ENCODE results near the gene HCN2. TPM values are rescaled to one million over a fixed set of nuclear protein-coding genes. Genes with fewer than 3 reads are reported as not detected.

HCN2 gene
- total RNA-seq, 4 donors from 2014 or later: 0.14 to 1.00 (median 0.64) TPM; not detected in 1

- peaks cover 48 to 59% (median 51%) of the 10 kb centered on the region in 4 donors for H3K4me1 ChIP-seq
- in situ Hi-C loops (cut with MboI; ENCODE audit: low pct_ligation_motif_present in 1 of 4, low pct_unique_long_range_greater_than_20kb in 1 of 4, low sequenced_read_pairs in 3 of 4) (no loop called here), intact Hi-C loops (cut with DNase I; ENCODE audit: low total_unique reads) (no loop called here)
- no peak for TF ChIP-seq POLR2A (IDR thresholded peaks at IDR 0.05)
- no peak for TF ChIP-seq CTCF (IDR thresholded peaks at IDR 0.05)
- no peak for TF ChIP-seq POLR2AphosphoS5 (IDR thresholded peaks at IDR 0.05)
- no peak for TF ChIP-seq EP300 (IDR thresholded peaks at IDR 0.05; ENCODE audit: low read depth)
- H3K36me3 ChIP-seq: no peaks in the 10 kb centered on the region
- no peaks in the 10 kb centered on the region for H3K27me3 ChIP-seq
- peak overlapping the region; percentile 30 to 97 (median 95) for H3K27ac ChIP-seq
- peak; percentile 54 for DNase-seq
- H3K9me3 ChIP-seq: no peaks in the 10 kb centered on the region
- peak overlapping the region in 1 of 4 donors; percentile 97 for H3K4me3 ChIP-seq
- WGBS, 2 donors (ENCODE audit: low coverage in 1 of 2): 40 to 68% methylated on average over 1 to 49 of the region's 50 CpGs
Measured at GRCh38 chr19:658916-659839, 69.5 kb downstream of the HCN2 start.

- Histone ChIP-seq H3K4me3 (peak overlapping the region; percentile 84 to 100 (median 98)), H3K36me3 (no peaks in the 10 kb centered on the region), H3K27me3 (no peaks in the 10 kb centered on the region), H3K4me1 (peaks cover 48 to 69% (median 60%) of the 10 kb centered on the region in 4 donors), H3K9me3 (no peaks in the 10 kb centered on the region), H3K27ac (peak overlapping the region; percentile 95 to 97 (median 96))
- DNase-seq: peak; percentile 75
- intact Hi-C loops (cut with DNase I; ENCODE audit: low total_unique reads): no loop called here
- in situ Hi-C loops (cut with MboI; ENCODE audit: low pct_ligation_motif_present in 1 of 4, low pct_unique_long_range_greater_than_20kb in 1 of 4, low sequenced_read_pairs in 3 of 4): no loop called here
- TF ChIP-seq POLR2A (IDR thresholded peaks at IDR 0.05): peak; percentile 83
- TF ChIP-seq POLR2AphosphoS5 (IDR thresholded peaks at IDR 0.05): peak in 2 of 3 donors; percentile 71 to 72
- TF ChIP-seq CTCF (IDR thresholded peaks at IDR 0.05): no peak
- 25% methylated on average over 20 of the region's 20 CpGs; no CpG with 5 or more reads in 1 of the 2 donors for WGBS, 2 donors (ENCODE audit: low coverage in 1 of 2)
Measured at GRCh38 chr19:660793-661426, 71.2 kb downstream of the HCN2 start.

- H3K36me3 ChIP-seq: no peaks in the 10 kb centered on the region
- intact Hi-C loops (cut with DNase I; ENCODE audit: low total_unique reads): no loop called here
- peaks cover 48 to 69% (median 60%) of the 10 kb centered on the region in 4 donors for H3K4me1 ChIP-seq
- no peaks in the 10 kb centered on the region for H3K27me3 ChIP-seq
- H3K4me3 ChIP-seq: peak overlapping the region; percentile 84 to 100 (median 98)
- no peak for TF ChIP-seq CTCF (IDR thresholded peaks at IDR 0.05)
- peak; percentile 29 for TF ChIP-seq POLR2A (IDR thresholded peaks at IDR 0.05)
- no peaks in the 10 kb centered on the region for H3K9me3 ChIP-seq
- DNase-seq: peak; percentile 71
- peak overlapping the region; percentile 95 to 97 (median 96) for H3K27ac ChIP-seq
- in situ Hi-C loops (cut with MboI; ENCODE audit: low pct_ligation_motif_present in 1 of 4, low pct_unique_long_range_greater_than_20kb in 1 of 4, low sequenced_read_pairs in 3 of 4): no loop called here
- 9% methylated on average over 31 of the region's 31 CpGs; no CpG with 5 or more reads in 1 of the 2 donors for WGBS, 2 donors (ENCODE audit: low coverage in 1 of 2)
Measured at GRCh38 chr19:661427-662196, 71.9 kb downstream of the HCN2 start.

Measured in transverse colon (tissue), 4 donors.